ENCODE results near the gene NDUFA5.

The NDUFA5 gene

DNA sequence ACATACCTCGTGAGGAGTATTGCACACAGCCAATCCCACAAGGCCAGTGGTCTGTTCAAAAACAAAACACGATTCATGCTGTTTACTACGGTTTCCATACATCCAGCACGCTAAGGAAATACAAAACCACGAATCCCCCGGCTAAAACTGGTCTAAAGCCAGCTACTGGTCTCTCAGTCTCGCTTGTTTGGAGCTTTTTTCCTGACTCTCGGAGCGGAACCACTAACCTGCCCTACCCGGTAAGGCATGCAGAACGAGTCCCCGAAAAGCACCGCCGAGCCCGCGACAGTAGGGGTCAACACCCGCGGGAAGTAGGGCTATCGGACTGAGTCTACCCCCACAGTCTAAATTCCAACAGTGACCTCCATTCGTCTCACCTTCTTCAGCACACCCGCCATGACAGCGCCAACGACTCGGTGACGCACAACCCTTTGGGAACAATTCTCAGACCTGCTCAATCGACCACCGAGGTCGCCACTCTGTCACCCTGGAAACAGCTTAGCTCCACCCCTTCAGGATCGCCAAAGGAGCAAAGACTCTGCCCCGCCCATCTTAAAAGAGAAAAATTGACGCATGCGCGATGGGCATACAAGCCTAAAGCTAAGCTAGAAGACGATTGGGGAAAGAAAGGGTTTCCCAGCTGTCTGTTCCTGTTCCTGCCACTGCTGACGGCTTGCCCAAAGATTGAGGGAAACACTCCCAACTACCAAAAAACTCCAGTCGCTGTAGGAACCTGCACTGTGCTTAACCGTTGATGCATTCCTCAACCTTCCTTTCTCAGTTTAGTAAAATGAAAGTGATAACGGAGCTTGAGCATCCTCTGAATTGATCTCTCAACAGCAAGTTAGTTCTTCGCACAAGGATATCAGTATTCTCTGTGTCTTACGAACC, at the start of gene NDUFA5:
NDUFA5 (minus strand) TSS at position 421 of the 891 bp plus-strand sequence; CDS start at position 398, 23 bp downstream.
- DNase-seq: peak; percentile 87

- no peak for DNase-seq
Observed at GRCh38 chr7:123604739-123605138, 47.1 kb upstream of the NDUFA5 start.

DNA sequence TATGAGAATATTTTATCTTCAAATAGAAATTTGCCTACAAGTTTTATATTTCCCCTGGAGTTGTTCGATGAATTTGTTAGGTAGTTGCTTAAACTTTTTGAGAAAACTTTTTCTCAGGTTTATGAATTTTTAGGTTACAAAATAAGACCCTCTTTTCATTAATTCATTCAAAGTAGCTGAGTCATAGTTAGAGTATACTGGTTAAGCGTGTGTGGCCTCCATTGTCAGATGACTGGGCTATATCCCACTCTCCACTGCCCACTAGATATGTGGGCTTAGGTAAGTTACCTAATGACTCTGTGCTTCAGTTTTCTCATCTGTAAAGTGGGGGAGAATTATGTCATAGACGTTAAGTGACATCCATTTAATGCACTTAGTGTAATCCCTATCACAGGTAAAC, 45.0 kb upstream of the NDUFA5 start:
- DNase-seq: no peak

- DNase-seq: no peak
Observed at GRCh38 chr7:123601530-123601929, 43.9 kb upstream of the NDUFA5 start, which contains the start of gene ASB15. ASB15 (plus strand) TSS chr7:123601821; CDS start chr7:123614503, 12,682 bp downstream.

DNA sequence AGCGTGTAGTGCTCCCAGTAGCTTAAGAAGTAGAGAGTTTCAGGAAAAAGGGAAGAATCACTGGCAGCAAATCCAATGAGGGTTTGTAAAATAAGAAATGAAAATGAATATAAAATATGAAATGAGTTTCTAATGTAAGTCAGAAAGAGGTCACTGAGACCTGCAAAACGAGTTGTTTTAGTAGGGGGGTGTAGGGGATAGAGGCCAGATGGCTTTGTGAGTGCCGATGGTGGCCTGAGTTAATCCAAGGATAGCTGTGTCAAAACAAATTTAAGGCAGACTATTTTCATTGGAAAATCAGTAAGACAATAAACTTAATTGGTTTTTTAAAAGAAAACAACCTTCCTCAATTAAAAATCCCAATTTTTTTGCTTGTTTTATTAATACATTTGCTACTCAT, 43.3 kb upstream of the NDUFA5 start:
- no peak for DNase-seq

DNA sequence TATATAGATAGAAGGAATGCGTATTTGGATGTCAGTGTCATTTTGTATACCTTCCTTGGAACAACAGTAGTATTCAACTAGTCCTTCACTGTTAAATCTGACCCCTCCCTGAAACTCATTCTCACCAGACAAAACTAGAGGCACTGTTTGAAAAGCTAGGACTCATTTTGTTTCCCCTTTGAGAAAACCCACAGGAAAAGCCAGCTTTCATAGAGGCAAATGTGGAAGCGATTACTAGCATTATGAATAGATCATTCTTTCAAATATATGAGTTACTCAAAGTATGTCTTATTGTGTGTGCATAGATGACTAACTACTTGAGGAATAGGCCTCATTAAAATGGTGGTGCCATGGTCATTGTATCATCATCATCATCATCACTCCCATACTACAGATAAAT, 42.1 kb upstream of the NDUFA5 start:
- DNase-seq: no peak

DNA sequence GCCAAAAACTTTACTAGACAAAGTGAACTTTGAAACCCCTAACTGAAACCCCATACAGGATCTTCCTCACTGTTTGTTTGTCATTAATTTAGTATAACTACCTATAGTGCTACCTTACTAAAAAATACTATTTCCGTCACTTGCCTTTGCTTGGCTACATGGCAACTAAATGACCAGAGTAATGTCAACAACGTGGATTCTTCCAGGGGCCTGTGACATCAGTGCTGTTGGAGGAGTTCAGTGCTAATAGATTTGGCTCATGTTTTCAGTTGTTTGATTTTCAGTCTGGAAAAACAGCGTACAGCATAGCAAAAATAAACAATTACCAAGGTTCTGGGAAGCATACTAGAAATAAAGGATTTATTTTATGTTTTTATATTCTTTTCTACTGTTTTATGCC, 41.0 kb upstream of the NDUFA5 start:
- DNase-seq: no peak

DNA sequence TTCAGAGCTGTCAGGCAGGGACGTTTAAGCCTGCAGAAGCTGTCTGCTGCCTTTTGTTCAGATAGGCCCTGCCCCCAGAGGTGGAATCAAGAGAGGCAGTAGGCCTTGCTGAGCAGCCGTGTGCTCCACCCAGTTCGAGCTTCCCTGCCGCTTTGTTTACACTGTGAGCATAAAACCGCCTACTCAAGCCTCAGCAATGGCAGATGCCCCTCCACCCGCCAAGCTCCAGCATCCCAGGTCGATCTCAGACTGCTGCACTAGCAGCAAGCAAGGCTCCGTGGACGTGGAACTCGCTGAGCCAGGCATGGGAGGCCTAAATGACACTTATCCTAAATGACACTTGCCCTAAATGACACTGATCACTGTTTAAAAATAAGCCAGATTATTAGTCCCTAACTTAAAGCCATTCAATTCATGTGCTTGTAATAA, 37.2 kb upstream of the NDUFA5 start:
- no peak for DNase-seq

DNA sequence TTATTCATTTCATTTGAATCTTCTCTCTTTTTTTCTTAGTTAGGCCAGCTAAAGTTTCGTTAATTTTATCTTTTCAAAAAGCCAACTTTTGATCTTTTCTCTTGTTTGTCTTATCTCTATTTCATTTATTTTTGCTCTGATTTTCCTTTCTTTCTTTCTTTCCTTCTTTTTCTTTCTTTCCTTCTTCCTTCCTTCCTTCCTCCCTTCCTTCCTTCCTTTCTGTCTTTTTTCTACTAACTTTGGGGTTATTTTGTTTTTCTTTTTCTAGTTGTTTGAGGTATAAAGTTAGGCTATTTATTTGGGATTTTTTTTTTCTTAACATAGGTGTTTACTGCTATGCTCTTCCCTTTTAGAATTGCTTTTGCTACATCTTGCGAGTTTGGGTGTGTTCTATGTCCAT, 30.8 kb upstream of the NDUFA5 start:
- DNase-seq: no peak

- no peak for DNase-seq
Observed at GRCh38 chr7:123583821-123584220, 26.2 kb upstream of the NDUFA5 start.

DNA sequence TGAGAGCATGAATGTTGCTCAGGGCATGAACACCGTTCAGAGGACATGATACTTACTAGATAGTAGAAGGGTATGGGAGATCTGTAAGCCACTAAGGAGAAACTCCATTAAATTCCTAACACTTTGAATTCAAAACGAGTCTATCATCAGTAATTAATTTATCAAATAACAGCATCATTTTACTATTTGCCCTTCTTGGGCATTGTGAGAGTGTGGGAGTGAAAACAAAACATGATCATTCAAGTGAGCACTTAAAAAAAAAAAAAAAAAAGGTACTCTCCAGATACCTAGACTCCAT, 23.5 kb upstream of the NDUFA5 start:
- no peak for DNase-seq

GRCh38 chr7:123580406-123581161, 23.0 kb upstream of the NDUFA5 start:
- peak; percentile 9 for DNase-seq

DNA sequence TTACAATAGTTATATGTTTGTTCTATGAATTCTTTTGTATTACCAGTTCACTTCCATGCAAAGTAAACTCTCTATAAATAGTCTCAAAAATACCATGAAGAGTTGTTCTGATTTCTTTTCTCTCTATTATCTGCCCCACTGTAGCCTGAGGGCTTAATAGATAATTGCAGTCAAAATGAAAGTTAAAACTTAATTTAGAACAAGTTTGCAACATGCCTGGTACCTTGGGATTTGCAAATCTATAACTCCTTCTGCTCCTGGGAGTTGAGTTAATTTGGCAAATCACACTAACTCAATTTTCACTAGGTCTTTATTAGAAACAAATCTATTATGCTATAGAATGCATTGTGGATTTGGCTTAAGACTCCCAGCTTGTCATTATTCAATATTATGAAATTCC, 21.8 kb upstream of the NDUFA5 start:
- no peak for DNase-seq

DNA sequence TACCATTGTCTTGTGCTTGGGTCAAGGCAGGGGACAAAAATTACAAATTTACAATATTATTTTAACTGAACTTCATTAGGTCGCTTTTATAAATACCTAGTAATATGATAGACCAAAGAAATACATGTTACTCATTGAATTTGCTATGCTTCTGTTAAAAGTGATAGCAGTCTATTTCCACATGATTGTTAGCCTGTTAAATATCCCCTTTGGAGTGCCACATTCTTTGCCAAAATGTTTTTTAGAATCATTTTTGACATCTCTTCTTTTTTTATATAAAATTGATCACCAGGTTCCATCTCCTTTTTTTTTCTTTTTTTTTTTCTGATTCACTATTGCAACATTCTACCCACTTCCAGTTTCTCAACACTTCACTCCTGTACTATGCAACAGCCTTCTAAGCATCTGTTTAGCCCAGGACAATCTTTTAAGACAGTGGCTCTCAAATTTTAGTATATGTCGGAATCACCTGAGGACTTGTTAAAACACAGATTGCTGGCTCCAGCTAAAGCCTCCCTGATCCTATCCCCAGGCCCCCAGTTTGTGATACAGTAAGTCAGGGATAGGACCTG, 16.4 kb upstream of the NDUFA5 start:
- no peak for DNase-seq

DNA sequence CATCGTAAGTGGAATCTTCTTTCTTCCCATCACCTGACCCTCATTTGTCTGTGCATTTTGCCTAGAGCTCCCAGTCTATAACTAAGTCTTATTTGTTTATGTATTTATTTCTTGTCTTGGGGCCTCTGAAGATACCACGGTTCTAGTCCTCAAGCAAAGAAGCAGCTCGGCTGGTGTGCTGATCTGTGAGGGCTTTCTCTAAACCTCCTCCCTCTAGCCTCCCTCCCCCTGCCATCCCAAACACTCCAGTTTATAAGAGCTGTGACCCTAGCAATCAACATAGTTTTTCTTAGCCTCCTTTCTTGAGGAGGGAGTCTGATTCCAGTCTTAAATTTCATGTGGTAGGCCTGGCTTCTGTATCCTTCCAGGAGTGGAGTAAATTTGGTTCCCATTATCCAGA, 15.7 kb upstream of the NDUFA5 start:
- DNase-seq: no peak

DNA sequence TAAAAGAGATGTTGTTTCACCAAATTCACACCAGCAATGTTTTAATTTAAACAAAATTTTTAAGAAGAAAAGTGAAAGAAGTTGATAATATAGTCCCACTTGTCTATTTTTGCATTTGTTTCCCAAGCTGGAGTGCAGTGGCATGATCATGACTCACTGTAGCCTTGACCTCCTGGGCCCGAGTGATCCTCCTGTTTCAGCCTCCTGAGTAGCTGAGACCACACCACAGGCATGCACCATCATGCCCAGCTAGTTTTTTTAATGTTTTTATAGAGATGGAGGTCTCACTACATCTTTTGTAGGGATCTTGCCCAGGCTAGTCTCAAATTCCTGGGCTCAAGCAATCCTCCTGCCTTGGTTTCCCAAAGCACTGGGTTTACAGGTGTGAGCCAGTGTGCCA, 14.1 kb upstream of the NDUFA5 start:
- DNase-seq: no peak

DNA sequence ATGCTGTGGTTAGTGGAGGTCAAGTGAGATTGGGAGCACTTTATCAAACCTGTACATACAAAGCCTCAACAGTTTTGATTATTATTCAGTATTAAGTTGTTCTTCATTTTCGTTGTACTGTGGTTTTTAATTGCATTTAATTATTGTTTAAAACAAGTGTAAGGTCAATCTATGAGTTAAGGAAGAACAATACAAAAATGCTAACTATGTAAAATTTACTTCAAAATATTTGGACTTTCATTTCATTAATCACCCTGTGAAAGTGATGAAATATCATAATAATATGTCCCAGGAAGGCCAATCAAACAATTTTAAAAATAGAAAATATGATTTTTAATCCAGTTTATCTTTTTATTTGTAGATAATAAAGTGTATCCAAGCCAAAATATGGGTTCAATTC, 13.6 kb upstream of the NDUFA5 start:
- DNase-seq: no peak

GRCh38 chr7:123570390-123571182, 13.0 kb upstream of the NDUFA5 start:
- no peak for DNase-seq

DNA sequence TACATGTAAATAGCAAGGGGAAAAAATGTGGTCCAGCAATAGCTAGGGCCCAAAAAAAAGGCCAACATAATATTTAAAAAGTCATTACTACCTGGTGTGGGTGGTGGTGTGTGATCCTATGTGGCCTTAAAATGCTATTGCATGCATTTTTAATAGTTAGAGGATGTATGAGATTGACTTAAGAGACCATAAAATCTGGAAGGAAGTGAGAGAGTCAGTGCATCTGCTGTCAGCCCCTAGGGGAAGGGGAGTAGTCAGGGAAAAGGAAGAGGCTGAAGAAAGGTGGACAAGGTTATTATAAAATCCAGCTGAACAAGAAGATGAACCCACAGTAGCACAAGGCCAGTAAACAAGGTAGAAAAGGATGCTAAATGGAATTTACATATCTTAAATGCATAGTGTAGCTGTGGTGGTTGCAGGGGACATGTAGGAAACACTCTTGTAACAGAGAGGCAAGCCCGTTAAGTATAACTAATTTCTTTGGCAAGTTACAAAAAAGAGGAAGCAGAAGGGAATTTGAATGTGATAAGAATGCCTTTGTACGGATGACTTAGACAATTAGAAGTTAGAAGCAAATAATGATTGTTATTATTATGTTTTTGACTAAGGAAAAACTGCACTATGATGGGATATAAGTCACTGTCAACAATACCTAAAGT, 11.9 kb upstream of the NDUFA5 start:
- DNase-seq: no peak

- DNase-seq: no peak
Observed at GRCh38 chr7:123562121-123562520, 4.5 kb upstream of the NDUFA5 start.

DNA sequence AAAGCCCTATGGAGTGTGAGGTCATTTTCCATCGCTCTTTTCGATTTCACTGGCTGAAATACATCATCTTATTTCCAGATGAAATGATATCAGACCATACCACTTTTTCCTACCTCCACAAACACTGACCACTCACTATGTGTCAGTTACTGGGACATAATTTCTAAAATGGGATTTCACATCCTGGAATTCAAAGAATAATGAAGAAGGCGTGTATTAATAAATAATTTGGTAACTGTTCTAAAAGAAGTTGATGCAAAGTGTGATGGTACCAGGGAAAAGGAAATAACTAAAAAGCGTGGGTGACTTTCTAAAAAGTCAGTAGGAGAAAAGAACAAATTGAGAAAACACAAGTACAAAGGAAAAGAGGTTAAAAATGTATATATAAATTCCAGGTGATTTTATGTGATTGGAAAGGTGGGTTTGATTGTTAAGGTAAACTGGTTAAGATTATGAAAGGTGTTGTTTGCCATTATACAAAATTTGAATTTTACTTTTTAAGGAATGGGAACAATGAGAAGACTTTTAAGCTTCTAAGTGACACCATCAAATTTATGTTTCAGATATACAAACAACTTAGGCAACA, 764 bp upstream of the NDUFA5 start:
- DNase-seq: no peak

DNA sequence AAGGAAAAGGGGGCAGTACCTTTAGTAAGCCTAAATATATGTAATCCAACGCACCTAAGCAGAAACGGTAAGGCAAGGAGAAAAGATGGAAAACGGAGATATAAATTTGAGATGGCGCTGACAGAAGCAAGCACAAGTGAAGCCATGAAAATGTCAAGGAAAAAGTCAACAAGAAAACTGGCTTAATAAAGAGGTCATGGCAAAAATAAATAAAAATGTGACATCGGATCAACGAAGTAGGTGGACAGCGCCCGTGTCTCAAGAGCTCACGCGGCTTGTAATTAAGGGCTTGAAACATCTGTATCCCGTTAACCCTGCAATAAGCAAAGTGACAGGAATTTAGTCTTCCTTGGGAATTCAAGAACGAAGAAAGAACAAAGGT, 611 bp downstream of the NDUFA5 start:
- DNase-seq: no peak
